ENCODE results near the gene ZFP14.
"Not testable (repeated sequence)": the region's sequence is repeated elsewhere in the genome, so short reads cannot be mapped to it uniquely, and the experiment has no call there.

The ZFP14 gene

GRCh38 chr19:36330216-36330615 is 48.8 kb downstream of the ZFP14 start:
- DNase-seq, result no peak

GRCh38 chr19:36329534-36329933 is 49.5 kb downstream of the ZFP14 start:
- DNase-seq, result not testable (repeated sequence)

- not testable (repeated sequence) for DNase-seq
Measured at GRCh38 chr19:36326649-36327048, 52.4 kb downstream of the ZFP14 start.

- not testable (repeated sequence) for DNase-seq
Measured at GRCh38 chr19:36315164-36315563, 63.8 kb downstream of the ZFP14 start.

- DNase-seq, result not testable (repeated sequence)
Measured at GRCh38 chr19:36314053-36314452, 64.9 kb downstream of the ZFP14 start.

GRCh38 chr19:36311098-36311760 is 67.8 kb downstream of the ZFP14 start:
- DNase-seq, result not testable (repeated sequence)

GRCh38 chr19:36310416-36310990 is 68.5 kb downstream of the ZFP14 start:
- not testable (repeated sequence) for DNase-seq

- DNase-seq, result not testable (repeated sequence)
Measured at GRCh38 chr19:36309759-36310158, 69.2 kb downstream of the ZFP14 start.

- DNase-seq, result not testable (repeated sequence)
Measured at GRCh38 chr19:36309309-36309708, 69.7 kb downstream of the ZFP14 start.

- not testable (repeated sequence) for DNase-seq
Measured at GRCh38 chr19:36292317-36292716, 86.7 kb downstream of the ZFP14 start.

All from SHP77 (cell line).